K562 (cell line): Measurements from ENCODE around the gene DEDD. TPM values are rescaled to one million over a fixed set of nuclear protein-coding genes. Genes with fewer than 3 reads are reported as not detected.

Experiments
- HDAC2 ChIP-seq: fragments of 450-650 bp; IDR thresholded peaks from 2 replicates; pipeline ENCODE4 v1.6.1; 2016; ENCODE audit warnings: mild to moderate bottlenecking
- KDM5B ChIP-seq: fragments of 200-600 bp; sonication (generic); IDR thresholded peaks from 2 replicates; pipeline ENCODE4 v1.6.1; 2012; ENCODE audit warnings: low read depth, mild to moderate bottlenecking, moderate library complexity, low read length, control low read depth, inconsistent platforms; ENCODE audit not compliant: insufficient replicate concordance
- KLF1 ChIP-seq: fragments of 450-650 bp; IDR thresholded peaks from 2 replicates; pipeline ENCODE4 v1.6.1; 2016; ENCODE audit warnings: missing genetic modification characterization, missing compliant biosample characterization
- MEIS2 ChIP-seq: fragments of 450-650 bp; IDR thresholded peaks from 2 replicates; pipeline ENCODE4 v1.6.1; 2014; ENCODE audit warnings: mild to moderate bottlenecking; ENCODE audit not compliant: partially characterized antibody
- TCF7 ChIP-seq: sonication (generic); IDR thresholded peaks from 2 replicates; pipeline ENCODE4 v1.6.1; 2016; ENCODE audit warnings: antibody characterized with exemption, borderline replicate concordance
- ZNF12 ChIP-seq: sonication (generic); formaldehyde crosslinking; IDR thresholded peaks from 2 replicates; pipeline ENCODE4 v1.4.0; 2020; ENCODE audit warnings: mild to moderate bottlenecking, missing genetic modification reagents
- ZNF175 ChIP-seq: fragments of 200-800 bp; sonication (Bioruptor generic); IDR thresholded peaks from 2 replicates; pipeline ENCODE4 v1.6.1; 2016; ENCODE audit warnings: low read depth, mild to moderate bottlenecking, missing genetic modification characterization, missing compliant biosample characterization
- ZNF583 ChIP-seq: fragments of 250-450 bp; sonication (Bioruptor Pico); IDR thresholded peaks from 2 replicates; pipeline ENCODE4 v1.4.0; 2020
- polyA plus RNA-seq, 8 experiments: library from polyadenylated mRNA; depleted of rRNA in 4 of 8; stranded (reverse) in 5 of 8; unstranded in 3 of 8; fragments of >200 nt; fragmentation: Nextera tagmentation in 2 of 8; fragmentation: Illumina TruSeq in 1 of 8; extraction: Ambion mirVana in 2 of 8; extraction: Trizol in 1 of 8; gene quantifications; 2 replicates each; pipeline versions ENCODE4 v1.2.1 to v1.2.3, GENCODE V29; 2011 to 2014; ENCODE audit warnings: inconsistent platforms in 1 of 8, missing spikeins in 1 of 8
- total RNA-seq, 7 experiments: library from RNA; depleted of rRNA in 6 of 7; stranded (reverse); fragments of >200 nt in 6 of 7; fragmentation: Illumina TruSeq in 2 of 7; extraction: Trizol in 2 of 7; gene quantifications; 2 replicates each; pipeline versions ENCODE4 v1.2.1 to v1.2.3, GENCODE V29; 2011 to 2021; ENCODE audit warnings: low replicate concordance in 1 of 7
- TF ChIP-seq, protein P1 (sequence below), 3 experiments: fragments of 200-800 bp in 1 of 3; fragments of 250-450 bp in 1 of 3; fragments of 450-650 bp in 1 of 3; sonication (Bioruptor Pico) in 1 of 3; sonication (Bioruptor generic) in 1 of 3; formaldehyde crosslinking in 1 of 3; IDR thresholded peaks; 2 replicates each; pipeline versions ENCODE4 v1.6.1 to v1.8.0; 2016 to 2022; ENCODE audit warnings: mild to moderate bottlenecking in 2 of 3, missing genetic modification characterization in 2 of 3, missing compliant biosample characterization in 1 of 3, moderate library complexity in 1 of 3
- TF ChIP-seq, protein P2 (sequence below): fragments of 450-650 bp; formaldehyde crosslinking; IDR thresholded peaks from 2 replicates; pipeline ENCODE4 v1.4.0; 2022; ENCODE audit warnings: missing genetic modification characterization
- TF ChIP-seq, protein P3 (sequence below): fragments of 450-650 bp; IDR thresholded peaks from one replicate; pipeline ENCODE4 v1.6.1; 2018; ENCODE audit warnings: mild to moderate bottlenecking, moderate library complexity; ENCODE audit not compliant: partially characterized antibody
- TF ChIP-seq, protein P4 (sequence below): IDR thresholded peaks from 2 replicates; pipeline ENCODE4 v1.6.1; 2011; ENCODE audit not compliant: insufficient read length; ENCODE audit errors: extremely low read depth
- TF ChIP-seq, protein P5 (sequence below): sonication (generic); formaldehyde crosslinking; IDR thresholded peaks from 2 replicates; pipeline ENCODE4 v1.8.0; 2022; ENCODE audit warnings: mild to moderate bottlenecking, missing genetic modification reagents, borderline replicate concordance

The DEDD gene
- total and polyA plus RNA-seq, 9 of the 15 experiments (the other 6 are each of a cell fraction or from before 2014, with no cell fraction given), result 11.6 to 41.0 (median 16.8) TPM

DNA sequence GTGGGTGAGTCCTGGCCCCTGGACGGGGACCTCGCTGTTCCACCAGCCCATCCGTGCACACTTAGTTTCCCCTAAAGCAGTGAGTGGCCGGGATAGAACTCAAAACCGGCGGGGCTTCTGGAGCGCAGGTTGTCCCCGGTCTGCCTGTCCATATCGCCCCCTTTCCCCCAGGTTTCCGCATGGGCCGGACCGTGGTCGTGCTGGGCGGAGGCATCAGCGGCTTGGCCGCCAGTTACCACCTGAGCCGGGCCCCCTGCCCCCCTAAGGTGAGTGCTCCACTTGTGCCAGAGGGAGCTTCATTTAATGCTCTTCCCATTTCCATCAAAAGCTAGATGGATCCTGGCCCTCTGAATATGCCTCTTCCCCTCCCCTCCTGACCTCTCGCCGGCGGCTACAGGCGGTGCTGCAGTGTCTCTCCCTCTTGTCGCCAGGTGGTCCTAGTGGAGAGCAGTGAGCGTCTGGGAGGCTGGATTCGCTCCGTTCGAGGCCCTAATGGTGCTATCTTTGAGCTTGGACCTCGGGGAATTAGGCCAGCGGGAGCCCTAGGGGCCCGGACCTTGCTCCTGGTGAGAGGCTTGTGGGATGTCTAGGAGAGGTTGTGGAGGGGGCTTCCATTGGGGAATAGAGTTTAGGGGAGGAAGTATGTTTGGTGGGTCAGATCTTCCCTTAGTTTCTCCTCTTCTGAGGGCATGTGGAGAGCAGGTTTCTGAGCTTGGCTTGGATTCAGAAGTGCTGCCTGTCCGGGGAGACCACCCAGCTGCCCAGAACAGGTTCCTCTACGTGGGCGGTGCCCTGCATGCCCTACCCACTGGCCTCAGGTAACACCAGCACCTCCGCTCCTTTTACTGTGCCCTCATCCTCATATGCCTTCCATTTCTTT is 34.4 kb upstream of the DEDD start (continued):
- 0 out of 2 replicates have a peak, but pooled peaks have one; percentile 2 for TF ChIP-seq TCF7
- TF ChIP-seq KLF1 (tag), result peak; percentile 98
- TF ChIP-seq, protein P1, sequence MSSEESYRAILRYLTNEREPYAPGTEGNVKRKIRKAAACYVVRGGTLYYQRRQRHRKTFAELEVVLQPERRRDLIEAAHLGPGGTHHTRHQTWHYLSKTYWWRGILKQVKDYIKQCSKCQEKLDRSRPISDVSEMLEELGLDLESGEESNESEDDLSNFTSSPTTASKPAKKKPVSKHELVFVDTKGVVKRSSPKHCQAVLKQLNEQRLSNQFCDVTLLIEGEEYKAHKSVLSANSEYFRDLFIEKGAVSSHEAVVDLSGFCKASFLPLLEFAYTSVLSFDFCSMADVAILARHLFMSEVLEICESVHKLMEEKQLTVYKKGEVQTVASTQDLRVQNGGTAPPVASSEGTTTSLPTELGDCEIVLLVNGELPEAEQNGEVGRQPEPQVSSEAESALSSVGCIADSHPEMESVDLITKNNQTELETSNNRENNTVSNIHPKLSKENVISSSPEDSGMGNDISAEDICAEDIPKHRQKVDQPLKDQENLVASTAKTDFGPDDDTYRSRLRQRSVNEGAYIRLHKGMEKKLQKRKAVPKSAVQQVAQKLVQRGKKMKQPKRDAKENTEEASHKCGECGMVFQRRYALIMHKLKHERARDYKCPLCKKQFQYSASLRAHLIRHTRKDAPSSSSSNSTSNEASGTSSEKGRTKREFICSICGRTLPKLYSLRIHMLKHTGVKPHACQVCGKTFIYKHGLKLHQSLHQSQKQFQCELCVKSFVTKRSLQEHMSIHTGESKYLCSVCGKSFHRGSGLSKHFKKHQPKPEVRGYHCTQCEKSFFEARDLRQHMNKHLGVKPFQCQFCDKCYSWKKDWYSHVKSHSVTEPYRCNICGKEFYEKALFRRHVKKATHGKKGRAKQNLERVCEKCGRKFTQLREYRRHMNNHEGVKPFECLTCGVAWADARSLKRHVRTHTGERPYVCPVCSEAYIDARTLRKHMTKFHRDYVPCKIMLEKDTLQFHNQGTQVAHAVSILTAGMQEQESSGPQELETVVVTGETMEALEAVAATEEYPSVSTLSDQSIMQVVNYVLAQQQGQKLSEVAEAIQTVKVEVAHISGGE (CRISPR knock-in tag; IDR thresholded peaks at IDR 0.05), result no peak
- TF ChIP-seq, protein P2, sequence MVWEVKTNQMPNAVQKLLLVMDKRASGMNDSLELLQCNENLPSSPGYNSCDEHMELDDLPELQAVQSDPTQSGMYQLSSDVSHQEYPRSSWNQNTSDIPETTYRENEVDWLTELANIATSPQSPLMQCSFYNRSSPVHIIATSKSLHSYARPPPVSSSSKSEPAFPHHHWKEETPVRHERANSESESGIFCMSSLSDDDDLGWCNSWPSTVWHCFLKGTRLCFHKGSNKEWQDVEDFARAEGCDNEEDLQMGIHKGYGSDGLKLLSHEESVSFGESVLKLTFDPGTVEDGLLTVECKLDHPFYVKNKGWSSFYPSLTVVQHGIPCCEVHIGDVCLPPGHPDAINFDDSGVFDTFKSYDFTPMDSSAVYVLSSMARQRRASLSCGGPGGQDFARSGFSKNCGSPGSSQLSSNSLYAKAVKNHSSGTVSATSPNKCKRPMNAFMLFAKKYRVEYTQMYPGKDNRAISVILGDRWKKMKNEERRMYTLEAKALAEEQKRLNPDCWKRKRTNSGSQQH (CRISPR knock-in tag), result no peak
- no peak for TF ChIP-seq HDAC2
- TF ChIP-seq, protein P3, sequence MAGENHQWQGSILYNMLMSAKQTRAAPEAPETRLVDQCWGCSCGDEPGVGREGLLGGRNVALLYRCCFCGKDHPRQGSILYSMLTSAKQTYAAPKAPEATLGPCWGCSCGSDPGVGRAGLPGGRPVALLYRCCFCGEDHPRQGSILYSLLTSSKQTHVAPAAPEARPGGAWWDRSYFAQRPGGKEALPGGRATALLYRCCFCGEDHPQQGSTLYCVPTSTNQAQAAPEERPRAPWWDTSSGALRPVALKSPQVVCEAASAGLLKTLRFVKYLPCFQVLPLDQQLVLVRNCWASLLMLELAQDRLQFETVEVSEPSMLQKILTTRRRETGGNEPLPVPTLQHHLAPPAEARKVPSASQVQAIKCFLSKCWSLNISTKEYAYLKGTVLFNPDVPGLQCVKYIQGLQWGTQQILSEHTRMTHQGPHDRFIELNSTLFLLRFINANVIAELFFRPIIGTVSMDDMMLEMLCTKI, result no peak
- no peak for TF ChIP-seq ZNF583 (CRISPR knock-in tag)
- TF ChIP-seq, protein P4, sequence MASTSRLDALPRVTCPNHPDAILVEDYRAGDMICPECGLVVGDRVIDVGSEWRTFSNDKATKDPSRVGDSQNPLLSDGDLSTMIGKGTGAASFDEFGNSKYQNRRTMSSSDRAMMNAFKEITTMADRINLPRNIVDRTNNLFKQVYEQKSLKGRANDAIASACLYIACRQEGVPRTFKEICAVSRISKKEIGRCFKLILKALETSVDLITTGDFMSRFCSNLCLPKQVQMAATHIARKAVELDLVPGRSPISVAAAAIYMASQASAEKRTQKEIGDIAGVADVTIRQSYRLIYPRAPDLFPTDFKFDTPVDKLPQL, result no peak
- no peak for TF ChIP-seq ZNF12 (CRISPR knock-in tag)
- no peak for TF ChIP-seq ZNF175 (CRISPR knock-in tag)
- TF ChIP-seq, protein P5, sequence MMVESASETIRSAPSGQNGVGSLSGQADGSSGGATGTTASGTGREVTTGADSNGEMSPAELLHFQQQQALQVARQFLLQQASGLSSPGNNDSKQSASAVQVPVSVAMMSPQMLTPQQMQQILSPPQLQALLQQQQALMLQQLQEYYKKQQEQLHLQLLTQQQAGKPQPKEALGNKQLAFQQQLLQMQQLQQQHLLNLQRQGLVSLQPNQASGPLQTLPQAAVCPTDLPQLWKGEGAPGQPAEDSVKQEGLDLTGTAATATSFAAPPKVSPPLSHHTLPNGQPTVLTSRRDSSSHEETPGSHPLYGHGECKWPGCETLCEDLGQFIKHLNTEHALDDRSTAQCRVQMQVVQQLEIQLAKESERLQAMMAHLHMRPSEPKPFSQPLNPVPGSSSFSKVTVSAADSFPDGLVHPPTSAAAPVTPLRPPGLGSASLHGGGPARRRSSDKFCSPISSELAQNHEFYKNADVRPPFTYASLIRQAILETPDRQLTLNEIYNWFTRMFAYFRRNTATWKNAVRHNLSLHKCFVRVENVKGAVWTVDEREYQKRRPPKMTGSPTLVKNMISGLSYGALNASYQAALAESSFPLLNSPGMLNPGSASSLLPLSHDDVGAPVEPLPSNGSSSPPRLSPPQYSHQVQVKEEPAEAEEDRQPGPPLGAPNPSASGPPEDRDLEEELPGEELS (CRISPR knock-in tag), result 0 out of 2 replicates have a peak, but pooled peaks have one; percentile 4
- TF ChIP-seq MEIS2, result no peak
- TF ChIP-seq KDM5B, result peak; percentile 45
